OCI-LY7 (cell line): ENCODE results near the gene LITAFD. TPM values are rescaled to one million over a fixed set of nuclear protein-coding genes. Genes with fewer than 3 reads are reported as not detected.
"Not testable (repeated sequence)": the region's sequence is repeated elsewhere in the genome, so short reads cannot be mapped to it uniquely, and the experiment has no call there.

ENCODE experiments used
- BruUV-seq: library from RNA; stranded (reverse); fragments of 400-500 nt; replicated peaks from 2 replicates; lab custom pipeline; 2021; lab: Mats Ljungman, UMichigan
- CTCF ChIA-PET: fragments of 300-600 bp; sonication (Branson Sonifier 250); formaldehyde crosslinking; loops from one replicate; lab custom pipeline; 2022; ENCODE audit warnings: antibody characterized with exemption; ENCODE audit not compliant: unreplicated experiment; lab: Charles Lee
- POLR2A ChIA-PET: fragments of 300-600 bp; sonication (Branson Sonifier 250); formaldehyde crosslinking; loops from one replicate; lab custom pipeline; 2022; ENCODE audit warnings: antibody characterized with exemption; lab: Charles Lee
- DNase-seq: peaks from one replicate; pipeline ENCODE4 v3.0.0-alpha.2; 2015; ENCODE audit warnings: low spot score
- H2AFZ ChIP-seq: fragments of 200-600 bp; sonication (generic), shearing (Covaris generic); 2 replicates; pipeline ENCODE4 v1.6.1; 2014; ENCODE audit warnings: mild to moderate bottlenecking, antibody characterized with exemption, low read length, moderate library complexity
- H3K27ac ChIP-seq: fragments of 200-600 bp; sonication (generic); 2 replicates; pipeline ENCODE4 v1.5.1; 2014; ENCODE audit warnings: mixed run types, low read depth, mild to moderate bottlenecking, moderate library complexity, low read length, inconsistent platforms; ENCODE audit not compliant: poor library complexity, severe bottlenecking
- H3K36me3 ChIP-seq: fragments of 200-600 bp; sonication (generic); 2 replicates; pipeline ENCODE4 v1.6.1; 2014; ENCODE audit warnings: mild to moderate bottlenecking, antibody characterized with exemption, low read length, moderate library complexity, mixed read lengths; ENCODE audit not compliant: insufficient read depth
- H3K4me1 ChIP-seq: fragments of 200-600 bp; sonication (generic); 2 replicates; pipeline ENCODE4 v1.5.1; 2014; ENCODE audit warnings: mild to moderate bottlenecking, low read length; ENCODE audit not compliant: insufficient read depth, poor library complexity, severe bottlenecking
- H3K4me2 ChIP-seq: fragments of 200-600 bp; sonication (generic); 2 replicates; pipeline ENCODE4 v1.6.1; 2014; ENCODE audit warnings: mild to moderate bottlenecking, low read length
- H3K4me3 ChIP-seq: fragments of 200-600 bp; sonication (generic); 2 replicates; pipeline ENCODE4 v1.5.1; 2014; ENCODE audit warnings: mild to moderate bottlenecking, low read depth, low read length; ENCODE audit not compliant: poor library complexity, severe bottlenecking
- H3K79me2 ChIP-seq: fragments of 200-600 bp; sonication (generic); 2 replicates; pipeline ENCODE4 v1.6.1; 2016; ENCODE audit warnings: low read depth, mild to moderate bottlenecking, low read length, moderate library complexity, mixed read lengths; ENCODE audit not compliant: insufficient read depth
- H3K9me2 ChIP-seq: fragments of 200-600 bp; sonication (generic); 2 replicates; pipeline ENCODE4 v1.6.1; 2016; ENCODE audit warnings: mild to moderate bottlenecking, low read length, mixed read lengths; ENCODE audit not compliant: insufficient read depth
- H3K9me3 ChIP-seq: fragments of 200-600 bp; sonication (generic); 2 replicates; pipeline ENCODE4 v1.6.1; 2014; ENCODE audit warnings: mild to moderate bottlenecking, mixed run types, low read length, mixed read lengths
- H4K20me1 ChIP-seq: fragments of 200-600 bp; sonication (generic); 2 replicates; pipeline ENCODE4 v1.6.1; 2014; ENCODE audit warnings: mild to moderate bottlenecking, antibody characterized with exemption, low read length, moderate library complexity, mixed read lengths; ENCODE audit not compliant: insufficient read depth
- EZH2phosphoT487 ChIP-seq: fragments of 200-600 bp; sonication (generic); IDR thresholded peaks from 2 replicates; pipeline ENCODE4 v1.6.1; 2018; ENCODE audit warnings: low read depth, borderline replicate concordance, mild to moderate bottlenecking, mixed run types, antibody characterized with exemption, low read length, moderate library complexity, mixed read lengths
- intact Hi-C: fragments of 100-400 bp; cut with micrococcal nuclease; formaldehyde crosslinking; loops from one replicate; pipeline ENCODE4 v1.10.0; 2022; ENCODE audit not compliant: unreplicated experiment
- total RNA-seq, 2 experiments: library from RNA; depleted of rRNA in 1 of 2; stranded (reverse); fragments of >200 nt in 1 of 2; shearing (Covaris generic) in 1 of 2; gene quantifications; 2 replicates each; pipeline ENCODE4 v1.2.3, GENCODE V29; 2014 to 2022
- TF ChIP-seq, protein P1 (sequence below): fragments of 200-600 bp; sonication (generic); conservative IDR thresholded peaks from 2 replicates; pipeline ENCODE4 v1.5.1; 2014; ENCODE audit warnings: mild to moderate bottlenecking, antibody characterized with exemption, low read length, moderate library complexity, mixed read lengths

Gene LITAFD
- total RNA-seq, 2 experiments from 2014 or later = not detected

DNA sequence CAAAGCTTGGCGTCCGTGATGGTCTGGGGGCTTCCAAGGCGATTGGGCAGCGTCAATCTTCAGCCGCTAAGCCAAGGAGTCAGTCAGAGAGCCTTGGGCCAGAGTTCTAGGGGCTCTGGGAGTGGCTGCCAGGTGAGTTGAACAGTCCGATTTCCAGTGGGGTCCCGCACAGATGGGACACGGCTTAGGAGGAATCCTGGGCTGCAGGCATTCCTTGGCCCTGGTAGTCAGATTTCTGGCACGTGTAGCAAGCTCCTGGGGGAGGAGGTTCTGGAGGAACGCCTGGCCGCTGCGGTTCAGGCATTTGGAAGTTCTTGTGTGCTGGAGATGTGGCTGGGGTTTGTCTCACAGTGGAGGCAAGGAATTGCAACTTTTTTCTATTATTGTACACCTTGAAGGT, 38.9 kb upstream of the LITAFD start:
- CTCF ChIA-PET, intact Hi-C loops, H3K9me2 ChIP-seq, H3K4me2 ChIP-seq, H3K9me3 ChIP-seq, H3K4me3 ChIP-seq, H3K79me2 ChIP-seq, H3K27ac ChIP-seq, POLR2A ChIA-PET, H4K20me1 ChIP-seq, DNase-seq, H2AFZ ChIP-seq, BruUV-seq, H3K4me1 ChIP-seq: not testable (repeated sequence)
- peaks cover 29% of the 10 kb centered on the region for H3K36me3 ChIP-seq

DNA sequence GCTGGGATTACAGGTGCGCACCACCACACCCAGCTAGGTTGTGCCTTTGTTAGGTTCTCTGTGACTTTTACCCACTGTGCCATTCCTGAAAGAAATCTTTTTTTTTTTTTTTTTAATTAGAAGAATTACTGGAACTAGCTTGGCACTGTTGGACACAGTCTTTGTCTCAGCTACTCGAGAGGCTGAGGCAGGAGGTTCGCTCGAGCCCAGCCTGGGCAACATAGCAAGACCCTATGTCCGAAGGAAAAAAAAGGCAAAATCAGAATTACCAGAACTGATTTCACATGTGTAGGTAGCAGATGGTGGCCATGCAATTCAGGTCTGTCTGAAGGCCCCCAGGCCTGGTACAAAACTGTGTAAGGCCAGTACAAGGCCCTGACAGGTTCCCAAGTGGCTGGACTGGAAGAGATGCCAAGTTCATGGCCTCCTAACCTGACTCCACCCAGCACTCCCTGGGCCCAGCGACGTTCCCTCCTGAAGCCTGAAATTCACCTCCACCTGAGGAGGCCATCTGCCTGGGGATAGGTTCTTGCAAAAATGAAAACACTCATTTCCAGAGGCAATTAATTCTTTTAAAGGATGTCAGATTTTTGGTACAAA, 36.4 kb upstream of the LITAFD start:
- no peak overlapping the region for H3K27ac ChIP-seq
- intact Hi-C loops = no loop called here
- H3K79me2 ChIP-seq = no peaks in the 10 kb centered on the region; the same call in 1 of the 2 replicates
- ChIA-PET CTCF (no interaction called here), POLR2A (interaction anchor here (0.6 kb wide), 1 partner anchor 19 kb away, joined by 5 read pairs; no protein-coding TSS in a partner anchor)
- no peaks in the 10 kb centered on the region for H3K4me1 ChIP-seq
- no peaks in the 10 kb centered on the region for H4K20me1 ChIP-seq
- H3K36me3 ChIP-seq = peaks cover 54% of the 10 kb centered on the region
- no peak overlapping the region for H3K4me3 ChIP-seq
- no peak for TF ChIP-seq EZH2phosphoT487
- TF ChIP-seq, protein P1, sequence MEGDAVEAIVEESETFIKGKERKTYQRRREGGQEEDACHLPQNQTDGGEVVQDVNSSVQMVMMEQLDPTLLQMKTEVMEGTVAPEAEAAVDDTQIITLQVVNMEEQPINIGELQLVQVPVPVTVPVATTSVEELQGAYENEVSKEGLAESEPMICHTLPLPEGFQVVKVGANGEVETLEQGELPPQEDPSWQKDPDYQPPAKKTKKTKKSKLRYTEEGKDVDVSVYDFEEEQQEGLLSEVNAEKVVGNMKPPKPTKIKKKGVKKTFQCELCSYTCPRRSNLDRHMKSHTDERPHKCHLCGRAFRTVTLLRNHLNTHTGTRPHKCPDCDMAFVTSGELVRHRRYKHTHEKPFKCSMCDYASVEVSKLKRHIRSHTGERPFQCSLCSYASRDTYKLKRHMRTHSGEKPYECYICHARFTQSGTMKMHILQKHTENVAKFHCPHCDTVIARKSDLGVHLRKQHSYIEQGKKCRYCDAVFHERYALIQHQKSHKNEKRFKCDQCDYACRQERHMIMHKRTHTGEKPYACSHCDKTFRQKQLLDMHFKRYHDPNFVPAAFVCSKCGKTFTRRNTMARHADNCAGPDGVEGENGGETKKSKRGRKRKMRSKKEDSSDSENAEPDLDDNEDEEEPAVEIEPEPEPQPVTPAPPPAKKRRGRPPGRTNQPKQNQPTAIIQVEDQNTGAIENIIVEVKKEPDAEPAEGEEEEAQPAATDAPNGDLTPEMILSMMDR = no peak
- BruUV-seq = no TSS peak
- no peaks in the 10 kb centered on the region for H3K9me2 ChIP-seq
- no peak for DNase-seq
- no peak overlapping the region for H2AFZ ChIP-seq
- no peak overlapping the region for H3K4me2 ChIP-seq
- no peaks in the 10 kb centered on the region for H3K9me3 ChIP-seq

DNA sequence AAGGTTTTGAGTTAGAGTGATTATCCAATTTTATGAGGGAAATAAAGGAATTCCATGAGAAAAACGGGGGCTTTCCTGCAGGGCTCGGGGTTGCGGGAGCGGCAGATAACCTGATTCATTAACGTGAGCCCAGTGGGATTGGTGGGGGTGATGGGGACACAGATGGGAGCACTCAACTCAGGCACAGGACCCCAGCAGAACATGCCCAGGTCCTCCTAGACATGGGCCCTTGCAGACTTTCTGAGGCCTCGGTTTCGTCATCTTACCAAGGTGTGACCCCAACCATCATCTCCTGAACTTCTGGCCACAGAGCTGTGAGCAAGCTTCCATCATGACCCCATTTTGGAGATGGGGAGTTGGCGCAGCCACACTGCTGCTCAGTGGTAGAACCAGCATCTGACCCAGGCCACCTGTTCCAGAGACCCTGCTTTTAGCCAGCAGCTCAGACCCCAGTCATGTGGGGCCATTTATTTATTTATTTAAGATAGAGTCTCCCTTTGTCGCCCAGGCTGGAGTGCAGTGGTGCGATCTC, 35.7 kb upstream of the LITAFD start:
- Histone ChIP-seq H3K36me3 (peaks cover 61% of the 10 kb centered on the region), H3K4me1 (no peaks in the 10 kb centered on the region), H2AFZ (no peak overlapping the region), H3K9me2 (no peaks in the 10 kb centered on the region), H3K4me2 (no peak overlapping the region), H4K20me1 (no peaks in the 10 kb centered on the region), H3K9me3 (no peaks in the 10 kb centered on the region), H3K4me3 (no peak overlapping the region), H3K79me2 (no peaks in the 10 kb centered on the region; the same call in 1 of the 2 replicates), H3K27ac (no peak overlapping the region)
- no TSS peak for BruUV-seq
- ChIA-PET POLR2A (no interaction called here), CTCF (no interaction called here)
- intact Hi-C loops = no loop called here
- TF ChIP-seq, protein P1 = no peak
- TF ChIP-seq EZH2phosphoT487 = no peak
- no peak for DNase-seq
